ENCODE data around the gene ALDH4A1. TPM values are rescaled to one million over a fixed set of nuclear protein-coding genes. Genes with fewer than 3 reads are reported as not detected.
"Not testable (repeated sequence)": the region's sequence is repeated elsewhere in the genome, so short reads cannot be mapped to it uniquely, and the experiment has no call there.

The ALDH4A1 gene
- total RNA-seq, 1 experiment from 2014 or later = 26.1 TPM

DNA sequence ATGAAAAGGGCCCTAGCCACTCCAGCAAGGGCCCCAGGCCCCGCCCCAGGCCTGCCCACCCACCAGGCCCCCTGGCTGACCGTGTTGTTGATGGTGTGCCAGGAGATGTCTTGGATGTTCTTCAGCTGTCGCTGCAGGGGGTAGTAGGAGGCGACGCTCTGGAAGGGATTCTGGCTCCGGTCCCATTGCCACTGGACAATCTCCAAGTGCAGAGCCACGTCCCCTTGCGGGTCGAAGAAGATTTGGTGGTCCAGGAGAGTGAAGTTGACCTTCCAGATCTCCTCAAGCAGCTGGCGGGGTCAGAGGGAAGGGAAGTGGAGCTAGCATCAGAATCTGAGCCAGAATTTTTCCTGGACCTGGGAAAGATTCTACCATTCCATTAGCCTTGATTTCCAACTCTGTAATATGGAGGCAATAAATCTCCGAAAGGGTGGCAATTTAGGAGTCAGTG lies 53.1 kb downstream of the ALDH4A1 start:
- Histone ChIP-seq H4K5ac (ENCODE audit: insufficient read length, low read depth, low read length) (no peak overlapping the region), H3K4ac (ENCODE audit: low read depth, low read length) (no peak overlapping the region), H3K79me2 (ENCODE audit: insufficient read depth, low read length) (no peaks in the 10 kb centered on the region), H2BK15ac (ENCODE audit: low read depth, low read length) (no peak overlapping the region), H4K91ac (ENCODE audit: insufficient read length, low read depth, low read length) (no peak overlapping the region), H3K23me2 (ENCODE audit: insufficient read length, low read depth, low read length, poor library complexity, severe bottlenecking) (no peaks in the 10 kb centered on the region), H3K9ac (ENCODE audit: extremely low read depth, insufficient read length, low read length) (no peak overlapping the region), H2BK5ac (ENCODE audit: insufficient read length, low read length) (no peak overlapping the region), H3K79me1 (ENCODE audit: insufficient read depth, low read depth, low read length, poor library complexity, severe bottlenecking) (no peaks in the 10 kb centered on the region), H3K56ac (ENCODE audit: insufficient read length, low read depth, low read length) (no peak overlapping the region), H3K18ac (ENCODE audit: insufficient read length, low read depth, low read length) (no peak overlapping the region), H3K23ac (ENCODE audit: insufficient read length, low read depth, low read length) (no peak overlapping the region), H2AK5ac (ENCODE audit: insufficient read length, low read length) (no peak overlapping the region), H2BK12ac (ENCODE audit: insufficient read length, low read depth, low read length) (no peak overlapping the region), H2AFZ (ENCODE audit: low read length) (no peak overlapping the region), H3K9me3 (ENCODE audit: control insufficient read depth, low read depth, low read length) (no peaks in the 10 kb centered on the region), H4K8ac (replicated peaks; ENCODE audit: insufficient read length, low read depth, low read length) (no peak overlapping the region), H3K4me2 (ENCODE audit: insufficient read depth, insufficient read length, low read length) (no peak overlapping the region), H2BK120ac (ENCODE audit: low read depth, low read length, poor library complexity, severe bottlenecking) (no peak overlapping the region), H3K4me1 (ENCODE audit: insufficient read depth, low read length) (no peaks in the 10 kb centered on the region), H3K27ac (ENCODE audit: insufficient read length, low read depth, low read length) (no peak overlapping the region), H3K14ac (ENCODE audit: insufficient read depth, low read length) (no peak overlapping the region; the same call in 1 of the 2 replicates), H3T11ph (ENCODE audit: low read length) (no peak overlapping the region), H4K20me1 (ENCODE audit: control insufficient read depth, insufficient read depth, insufficient read length) (no peaks in the 10 kb centered on the region), H2BK20ac (ENCODE audit: low read depth, low read length, poor library complexity, severe bottlenecking) (no peak overlapping the region), H3K27me3 (ENCODE audit: insufficient read depth, low read length) (peaks cover 6% of the 10 kb centered on the region; the same call in 1 of the 2 replicates)
- Mint-ChIP-seq H3K4me3 (no peak overlapping the region), H3K9me3 (peaks cover 3 to 4% of the 10 kb centered on the region in 2 experiments; a peak in 3 of 5 replicates), H3K27ac (no peak overlapping the region), H3K36me3 (ENCODE audit: insufficient read depth in 1 of 3, low read depth in 3 of 3) (no peaks in the 10 kb centered on the region), H3K4me1 (no peaks in the 10 kb centered on the region), H3K27me3 (ENCODE audit: low read depth) (peaks cover 59% of the 10 kb centered on the region)
- DNase-seq = no peak
- WGBS (ENCODE audit: extremely low coverage, insufficient read length, low lambda C conversion rate) = no CpG with 5 or more reads among the region's 11 CpGs
- TF ChIP-seq, protein P1, sequence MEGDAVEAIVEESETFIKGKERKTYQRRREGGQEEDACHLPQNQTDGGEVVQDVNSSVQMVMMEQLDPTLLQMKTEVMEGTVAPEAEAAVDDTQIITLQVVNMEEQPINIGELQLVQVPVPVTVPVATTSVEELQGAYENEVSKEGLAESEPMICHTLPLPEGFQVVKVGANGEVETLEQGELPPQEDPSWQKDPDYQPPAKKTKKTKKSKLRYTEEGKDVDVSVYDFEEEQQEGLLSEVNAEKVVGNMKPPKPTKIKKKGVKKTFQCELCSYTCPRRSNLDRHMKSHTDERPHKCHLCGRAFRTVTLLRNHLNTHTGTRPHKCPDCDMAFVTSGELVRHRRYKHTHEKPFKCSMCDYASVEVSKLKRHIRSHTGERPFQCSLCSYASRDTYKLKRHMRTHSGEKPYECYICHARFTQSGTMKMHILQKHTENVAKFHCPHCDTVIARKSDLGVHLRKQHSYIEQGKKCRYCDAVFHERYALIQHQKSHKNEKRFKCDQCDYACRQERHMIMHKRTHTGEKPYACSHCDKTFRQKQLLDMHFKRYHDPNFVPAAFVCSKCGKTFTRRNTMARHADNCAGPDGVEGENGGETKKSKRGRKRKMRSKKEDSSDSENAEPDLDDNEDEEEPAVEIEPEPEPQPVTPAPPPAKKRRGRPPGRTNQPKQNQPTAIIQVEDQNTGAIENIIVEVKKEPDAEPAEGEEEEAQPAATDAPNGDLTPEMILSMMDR (conservative IDR thresholded peaks at IDR 0.05) = no peak

DNA sequence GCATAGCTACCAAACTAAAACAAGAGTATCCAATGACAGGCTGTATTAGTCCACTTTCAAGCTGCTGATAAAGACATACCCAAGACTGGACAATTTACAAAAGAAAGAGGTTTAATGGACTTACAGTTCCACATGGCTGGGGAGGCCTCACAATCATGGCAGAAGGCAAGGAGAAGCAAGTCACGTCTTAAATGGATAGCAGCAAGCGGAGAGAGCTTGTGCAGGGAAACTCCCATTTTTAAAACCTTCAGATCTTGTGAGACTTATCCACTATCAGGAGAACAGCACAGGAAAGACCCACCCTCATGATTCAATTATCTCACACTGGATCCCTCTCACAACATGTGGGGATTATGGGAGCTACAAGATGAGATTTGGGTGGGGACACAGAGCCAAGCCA lies 54.6 kb downstream of the ALDH4A1 start:
- not testable (repeated sequence) for H3K27me3 ChIP-seq (ENCODE audit: insufficient read depth, low read length)
- WGBS (ENCODE audit: extremely low coverage, insufficient read length, low lambda C conversion rate) = no CpG with 5 or more reads among the region's 2 CpGs

More for the DNA sequence above, 54.6 kb downstream of the ALDH4A1 start:
- not testable (repeated sequence) for H3K9me3 Mint-ChIP-seq; H3K56ac ChIP-seq (ENCODE audit: insufficient read length, low read depth, low read length); H4K8ac ChIP-seq (replicated peaks; ENCODE audit: insufficient read length, low read depth, low read length); H3K9ac ChIP-seq (ENCODE audit: extremely low read depth, insufficient read length, low read length); H3K4me2 ChIP-seq (ENCODE audit: insufficient read depth, insufficient read length, low read length); H3K23me2 ChIP-seq (ENCODE audit: insufficient read length, low read depth, low read length, poor library complexity, severe bottlenecking); H2AK5ac ChIP-seq (ENCODE audit: insufficient read length, low read length); H3K4me1 Mint-ChIP-seq; H2BK5ac ChIP-seq (ENCODE audit: insufficient read length, low read length); H3K79me1 ChIP-seq (ENCODE audit: insufficient read depth, low read depth, low read length, poor library complexity, severe bottlenecking); H3K9me3 ChIP-seq (ENCODE audit: control insufficient read depth, low read depth, low read length); H2BK120ac ChIP-seq (ENCODE audit: low read depth, low read length, poor library complexity, severe bottlenecking); H3K23ac ChIP-seq (ENCODE audit: insufficient read length, low read depth, low read length); H3K14ac ChIP-seq (ENCODE audit: insufficient read depth, low read length); H2BK15ac ChIP-seq (ENCODE audit: low read depth, low read length); H3K4ac ChIP-seq (ENCODE audit: low read depth, low read length); H3K27ac Mint-ChIP-seq; DNase-seq; H3T11ph ChIP-seq (ENCODE audit: low read length); H4K5ac ChIP-seq (ENCODE audit: insufficient read length, low read depth, low read length); H4K20me1 ChIP-seq (ENCODE audit: control insufficient read depth, insufficient read depth, insufficient read length); H3K4me1 ChIP-seq (ENCODE audit: insufficient read depth, low read length); H2AFZ ChIP-seq (ENCODE audit: low read length); H3K18ac ChIP-seq (ENCODE audit: insufficient read length, low read depth, low read length); H3K4me3 Mint-ChIP-seq; H3K36me3 Mint-ChIP-seq (ENCODE audit: insufficient read depth in 1 of 3, low read depth in 3 of 3); H4K91ac ChIP-seq (ENCODE audit: insufficient read length, low read depth, low read length); H2BK12ac ChIP-seq (ENCODE audit: insufficient read length, low read depth, low read length); H3K79me2 ChIP-seq (ENCODE audit: insufficient read depth, low read length); H2BK20ac ChIP-seq (ENCODE audit: low read depth, low read length, poor library complexity, severe bottlenecking); H3K27ac ChIP-seq (ENCODE audit: insufficient read length, low read depth, low read length)
- peaks cover 73% of the 10 kb centered on the region for H3K27me3 Mint-ChIP-seq (ENCODE audit: low read depth)
